SU-DHL-6 (cell line): ENCODE results near the gene MAP4K1.

ENCODE experiments used
- H2AFZ ChIP-seq: fragments of 200-600 bp; sonication (generic); 2 replicates; pipeline ENCODE4 v1.6.1; 2014; ENCODE audit warnings: low read depth, mild to moderate bottlenecking, moderate library complexity, mixed read lengths, antibody characterized with exemption, low read length; ENCODE audit not compliant: severe bottlenecking
- H3F3A ChIP-seq: fragments of 200-600 bp; shearing (Covaris generic); 2 replicates; pipeline ENCODE4 v1.6.0; 2016; ENCODE audit warnings: antibody characterized with exemption, mild to moderate bottlenecking; ENCODE audit not compliant: insufficient read depth
- H3K27ac ChIP-seq: fragments of 200-600 bp; sonication (generic); 2 replicates; pipeline ENCODE4 v1.5.1; 2016; ENCODE audit warnings: low read depth, mild to moderate bottlenecking, low read length, moderate library complexity, mixed read lengths
- H3K27me3 ChIP-seq: fragments of 200-600 bp; sonication (generic), shearing (Covaris generic); 2 replicates; pipeline ENCODE4 v1.6.0; 2014; ENCODE audit warnings: mild to moderate bottlenecking, low read length
- H3K36me3 ChIP-seq: fragments of 200-600 bp; sonication (generic); 2 replicates; pipeline ENCODE4 v1.6.1; 2014; ENCODE audit warnings: mild to moderate bottlenecking, low read length, mixed read lengths
- H3K4me2 ChIP-seq: fragments of 300-600, 200-600 bp; shearing (Covaris generic), sonication (generic); 2 replicates; pipeline ENCODE4 v1.6.0; 2014; ENCODE audit warnings: low read length, low read depth, mild to moderate bottlenecking; ENCODE audit not compliant: poor library complexity, severe bottlenecking
- H3K4me3 ChIP-seq: fragments of 200-600 bp; sonication (generic); 2 replicates; pipeline ENCODE4 v1.5.1; 2014; ENCODE audit warnings: antibody characterized with exemption, low read length, mild to moderate bottlenecking, mixed read lengths; ENCODE audit not compliant: insufficient read depth, poor library complexity, severe bottlenecking
- H3K79me2 ChIP-seq: fragments of 200-600 bp; sonication (generic); 2 replicates; pipeline ENCODE4 v1.6.1; 2014; ENCODE audit warnings: mild to moderate bottlenecking, low read length, moderate library complexity; ENCODE audit not compliant: insufficient read depth
- H3K9ac ChIP-seq: fragments of 200-600 bp; sonication (generic); 2 replicates; pipeline ENCODE4 v1.7.0; 2014; ENCODE audit warnings: mild to moderate bottlenecking, low read length
- H3K9me2 ChIP-seq: fragments of 200-600 bp; sonication (generic); replicated peaks from 2 replicates; pipeline ENCODE4 v1.6.1; 2014; ENCODE audit warnings: low read length; ENCODE audit not compliant: insufficient read depth
- H3K9me3 ChIP-seq: fragments of 200-600 bp; sonication (generic); 2 replicates; pipeline ENCODE4 v1.6.1; 2014; ENCODE audit warnings: low read length, mixed read lengths; ENCODE audit not compliant: insufficient read depth
- H4K20me1 ChIP-seq: fragments of 200-600 bp; sonication (generic); 2 replicates; pipeline ENCODE4 v1.6.1; 2014; ENCODE audit warnings: low read depth, mild to moderate bottlenecking, antibody characterized with exemption, low read length, moderate library complexity, mixed read lengths
- CTCF ChIP-seq: fragments of 200-600 bp; sonication (generic); IDR thresholded peaks from one replicate; pipeline ENCODE4 v1.5.1; 2017; ENCODE audit warnings: antibody characterized with exemption, mild to moderate bottlenecking, low read length, moderate library complexity; ENCODE audit not compliant: insufficient read depth, poor library complexity, severe bottlenecking
- EZH2phosphoT487 ChIP-seq: fragments of 200-600 bp; sonication (generic), shearing (Covaris generic); conservative IDR thresholded peaks from 2 replicates; pipeline ENCODE4 v1.6.1; 2018; ENCODE audit warnings: mild to moderate bottlenecking, antibody characterized with exemption, low read length, moderate library complexity, mixed read lengths

The MAP4K1 gene

GRCh38 chr19:38657633-38658222 lies 40.0 kb upstream of the MAP4K1 start:
- Histone ChIP-seq H3K4me2 (no peak overlapping the region), H3K79me2 (peaks cover 99% of the 10 kb centered on the region), H3K9me2 (no peaks in the 10 kb centered on the region), H3K9ac (no peak overlapping the region), H3K27me3 (no peaks in the 10 kb centered on the region), H2AFZ (no peak overlapping the region), H3K9me3 (no peaks in the 10 kb centered on the region), H3F3A (no peaks in the 10 kb centered on the region), H3K27ac (no peak overlapping the region), H4K20me1 (peaks cover 15% of the 10 kb centered on the region; the same call in 1 of the 2 replicates), H3K36me3 (no peaks in the 10 kb centered on the region; the same call in 1 of the 2 replicates), H3K4me3 (no peak overlapping the region)
- TF ChIP-seq CTCF, result no peak
- TF ChIP-seq EZH2phosphoT487, result no peak

GRCh38 chr19:38656171-38656981 lies 38.6 kb upstream of the MAP4K1 start:
- Histone ChIP-seq H3K27me3 (no peaks in the 10 kb centered on the region), H3K9me2 (no peaks in the 10 kb centered on the region), H3F3A (no peaks in the 10 kb centered on the region), H3K36me3 (no peaks in the 10 kb centered on the region; the same call in 1 of the 2 replicates), H4K20me1 (peaks cover 15% of the 10 kb centered on the region; the same call in 1 of the 2 replicates), H3K9ac (no peak overlapping the region), H3K4me3 (no peak overlapping the region), H2AFZ (no peak overlapping the region), H3K9me3 (no peaks in the 10 kb centered on the region), H3K4me2 (no peak overlapping the region), H3K27ac (no peak overlapping the region), H3K79me2 (peaks cover 100% of the 10 kb centered on the region)
- TF ChIP-seq EZH2phosphoT487 (no peak), CTCF (no peak)

DNA sequence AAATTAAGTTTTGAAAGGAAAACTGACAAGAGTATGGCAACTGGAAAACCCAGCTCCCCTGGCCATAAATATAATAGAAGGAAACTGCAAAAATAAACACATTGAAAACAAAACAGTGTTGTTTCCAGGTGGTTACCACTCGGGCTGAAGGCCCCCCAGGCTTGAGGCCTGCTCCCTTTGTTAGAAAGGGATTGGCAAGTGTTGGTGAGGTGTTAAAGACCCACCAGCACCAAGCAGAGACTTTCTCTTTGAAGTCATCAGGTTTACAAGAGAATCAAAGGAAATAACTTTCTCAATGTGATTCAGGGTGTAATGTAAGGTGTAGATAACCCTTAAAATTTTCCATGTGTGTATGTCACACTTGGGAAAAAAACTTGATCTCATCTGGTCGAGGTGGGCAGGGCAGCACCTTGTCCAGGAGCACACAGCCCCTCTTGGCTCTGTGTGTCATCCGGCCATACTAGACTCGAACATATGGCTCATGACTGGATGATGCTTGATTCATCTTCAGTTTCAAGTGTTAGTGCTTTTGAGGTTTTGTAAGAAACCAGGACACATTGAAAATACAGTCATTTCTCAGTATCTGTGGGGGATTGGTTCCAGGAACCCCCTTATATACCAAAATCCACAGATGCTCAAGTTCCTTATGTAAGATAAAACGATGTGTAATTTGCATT lies 37.5 kb upstream of the MAP4K1 start:
- H3F3A ChIP-seq, result no peaks in the 10 kb centered on the region
- no peaks in the 10 kb centered on the region for H3K9me2 ChIP-seq
- H2AFZ ChIP-seq, result no peak overlapping the region
- no peak overlapping the region for H3K4me3 ChIP-seq
- no peaks in the 10 kb centered on the region; the same call in 1 of the 2 replicates for H3K36me3 ChIP-seq
- H3K9me3 ChIP-seq, result no peaks in the 10 kb centered on the region
- peaks cover 100% of the 10 kb centered on the region for H3K79me2 ChIP-seq
- TF ChIP-seq CTCF, result no peak
- TF ChIP-seq EZH2phosphoT487, result no peak
- no peak overlapping the region for H3K27ac ChIP-seq
- no peak overlapping the region for H3K4me2 ChIP-seq
- peaks cover 15% of the 10 kb centered on the region; the same call in 1 of the 2 replicates for H4K20me1 ChIP-seq
- H3K9ac ChIP-seq, result no peak overlapping the region
- H3K27me3 ChIP-seq, result no peaks in the 10 kb centered on the region
